Central memory CD8-positive, alpha-beta T cell (primary cell): Measurements from ENCODE around the gene INSR.
"Not testable (repeated sequence)": the region's sequence is repeated elsewhere in the genome, so short reads cannot be mapped to it uniquely, and the experiment has no call there.

Source experiments
- ATAC-seq: fragments of 150-1000 bp; cut with Tn5 transposase; replicated peaks from 2 replicates; pipeline ENCODE4 v1.10.0; 2022; ENCODE audit warnings: mild to moderate bottlenecking, moderate FRiP score, moderate number of reproducible peaks; ENCODE audit not compliant: poor library complexity, severe bottlenecking; ENCODE audit errors: extremely low read depth
- DNase-seq, 2 donors: peaks; one replicate each; pipeline ENCODE4 v3.0.0; 2021; ENCODE audit warnings: low spot score in 2 of 2
- H3K27ac Mint-ChIP-seq: one replicate; pipeline ENCODE4 v1.8.0; 2022; ENCODE audit warnings: low read depth, mild to moderate bottlenecking, moderate library complexity, mixed read lengths
- H3K27me3 Mint-ChIP-seq: one replicate; pipeline ENCODE4 v1.8.0; 2022; ENCODE audit warnings: mixed read lengths
- H3K36me3 Mint-ChIP-seq: one replicate; pipeline ENCODE4 v1.8.0; 2022; ENCODE audit warnings: mild to moderate bottlenecking, moderate library complexity, mixed read lengths; ENCODE audit not compliant: insufficient read depth
- H3K4me1 Mint-ChIP-seq: one replicate; pipeline ENCODE4 v1.8.0; 2022; ENCODE audit warnings: mixed read lengths
- H3K4me3 Mint-ChIP-seq: one replicate; pipeline ENCODE4 v1.8.0; 2022; ENCODE audit warnings: mild to moderate bottlenecking, moderate library complexity, mixed read lengths
- H3K9me3 Mint-ChIP-seq: one replicate; pipeline ENCODE4 v1.8.0; 2022; ENCODE audit warnings: mixed read lengths

The INSR gene

GRCh38 chr19:7149956-7150705 lies 144.1 kb downstream of the INSR start:
- no peaks in the 10 kb centered on the region for H3K27me3 Mint-ChIP-seq
- no peaks in the 10 kb centered on the region for H3K4me1 Mint-ChIP-seq

GRCh38 chr19:7147119-7147675 lies 147.0 kb downstream of the INSR start:
- not testable (repeated sequence) for H3K4me1 Mint-ChIP-seq, H3K27me3 Mint-ChIP-seq, H3K4me3 Mint-ChIP-seq, H3K36me3 Mint-ChIP-seq, H3K27ac Mint-ChIP-seq, ATAC-seq, DNase-seq, H3K9me3 Mint-ChIP-seq

More at GRCh38 chr19:7149956-7150705, 144.1 kb downstream of the INSR start:
- H3K4me3 Mint-ChIP-seq, result no peak overlapping the region
- peaks cover 5% of the 10 kb centered on the region for H3K36me3 Mint-ChIP-seq
- H3K9me3 Mint-ChIP-seq, result peaks cover 6% of the 10 kb centered on the region
- ATAC-seq (no peak), DNase-seq (no peak)
- no peak overlapping the region for H3K27ac Mint-ChIP-seq

- ATAC-seq, H3K4me1 Mint-ChIP-seq: not testable (repeated sequence)
Measured at GRCh38 chr19:7146086-7146485, 148.1 kb downstream of the INSR start.

GRCh38 chr19:7145494-7145893 lies 148.7 kb downstream of the INSR start:
- H3K9me3 Mint-ChIP-seq, result no peaks in the 10 kb centered on the region
- no peak overlapping the region for H3K4me3 Mint-ChIP-seq
- H3K36me3 Mint-ChIP-seq, result peaks cover 4% of the 10 kb centered on the region
- no peaks in the 10 kb centered on the region for H3K4me1 Mint-ChIP-seq
- no peaks in the 10 kb centered on the region for H3K27me3 Mint-ChIP-seq
- DNase-seq (no peak), ATAC-seq (no peak)
- no peak overlapping the region for H3K27ac Mint-ChIP-seq

More at GRCh38 chr19:7146086-7146485, 148.1 kb downstream of the INSR start:
- H3K27me3 Mint-ChIP-seq, DNase-seq, H3K9me3 Mint-ChIP-seq, H3K36me3 Mint-ChIP-seq, H3K4me3 Mint-ChIP-seq, H3K27ac Mint-ChIP-seq: not testable (repeated sequence)

GRCh38 chr19:7142771-7143170 lies 151.4 kb downstream of the INSR start:
- Mint-ChIP-seq H3K27me3 (no peaks in the 10 kb centered on the region), H3K4me3 (no peak overlapping the region), H3K27ac (no peak overlapping the region), H3K9me3 (no peaks in the 10 kb centered on the region), H3K4me1 (no peaks in the 10 kb centered on the region), H3K36me3 (peaks cover 3% of the 10 kb centered on the region)
- DNase-seq, result no peak
- ATAC-seq, result no peak

GRCh38 chr19:7140137-7140536 lies 154.1 kb downstream of the INSR start:
- Mint-ChIP-seq H3K4me1 (no peaks in the 10 kb centered on the region), H3K36me3 (peaks cover 8% of the 10 kb centered on the region), H3K4me3 (no peak overlapping the region), H3K27me3 (peaks cover 10% of the 10 kb centered on the region), H3K9me3 (no peaks in the 10 kb centered on the region), H3K27ac (no peak overlapping the region)
- DNase-seq, result no peak
- ATAC-seq, result no peak

GRCh38 chr19:7139095-7139494 lies 155.1 kb downstream of the INSR start:
- ATAC-seq (no peak), DNase-seq (no peak)
- Mint-ChIP-seq H3K4me3 (no peak overlapping the region), H3K36me3 (peaks cover 8% of the 10 kb centered on the region), H3K9me3 (no peaks in the 10 kb centered on the region), H3K4me1 (no peaks in the 10 kb centered on the region), H3K27me3 (peaks cover 10% of the 10 kb centered on the region), H3K27ac (no peak overlapping the region)

- ATAC-seq (no peak), DNase-seq (no peak)
- no peak overlapping the region for H3K27ac Mint-ChIP-seq
- peaks cover 8% of the 10 kb centered on the region for H3K36me3 Mint-ChIP-seq
- H3K4me3 Mint-ChIP-seq, result no peak overlapping the region
- peaks cover 10% of the 10 kb centered on the region for H3K27me3 Mint-ChIP-seq
- H3K4me1 Mint-ChIP-seq, result no peaks in the 10 kb centered on the region
- no peaks in the 10 kb centered on the region for H3K9me3 Mint-ChIP-seq
Measured at GRCh38 chr19:7138402-7138801, 155.8 kb downstream of the INSR start.

- DNase-seq, result no peak
- Mint-ChIP-seq H3K36me3 (peaks cover 8% of the 10 kb centered on the region), H3K4me1 (no peaks in the 10 kb centered on the region), H3K27me3 (peaks cover 14% of the 10 kb centered on the region), H3K4me3 (no peak overlapping the region), H3K27ac (no peak overlapping the region), H3K9me3 (no peaks in the 10 kb centered on the region)
- no peak for ATAC-seq
Measured at GRCh38 chr19:7137120-7137519, 157.1 kb downstream of the INSR start.

GRCh38 chr19:7132054-7132453 lies 162.2 kb downstream of the INSR start:
- ATAC-seq (no peak), DNase-seq (no peak)
- H3K27me3 Mint-ChIP-seq, result peaks cover 19% of the 10 kb centered on the region
- no peaks in the 10 kb centered on the region for H3K9me3 Mint-ChIP-seq
- no peak overlapping the region for H3K4me3 Mint-ChIP-seq
- no peaks in the 10 kb centered on the region for H3K4me1 Mint-ChIP-seq
- H3K27ac Mint-ChIP-seq, result no peak overlapping the region
- peaks cover 4% of the 10 kb centered on the region for H3K36me3 Mint-ChIP-seq

- Mint-ChIP-seq H3K36me3 (no peaks in the 10 kb centered on the region), H3K9me3 (no peaks in the 10 kb centered on the region), H3K4me3 (no peak overlapping the region), H3K27ac (no peak overlapping the region), H3K4me1 (no peaks in the 10 kb centered on the region), H3K27me3 (peaks cover 9% of the 10 kb centered on the region)
- DNase-seq (no peak), ATAC-seq (no peak)
Measured at GRCh38 chr19:7130043-7130442, 164.2 kb downstream of the INSR start.

- Mint-ChIP-seq H3K9me3 (no peaks in the 10 kb centered on the region), H3K4me1 (no peaks in the 10 kb centered on the region), H3K4me3 (no peak overlapping the region), H3K36me3 (no peaks in the 10 kb centered on the region), H3K27ac (no peak overlapping the region), H3K27me3 (peaks cover 5% of the 10 kb centered on the region)
- no peak for DNase-seq
- no peak for ATAC-seq
Measured at GRCh38 chr19:7126132-7126531, 168.1 kb downstream of the INSR start.

- peaks cover 15% of the 10 kb centered on the region for H3K27me3 Mint-ChIP-seq
- H3K9me3 Mint-ChIP-seq, result no peaks in the 10 kb centered on the region
- H3K27ac Mint-ChIP-seq, result no peak overlapping the region
- no peaks in the 10 kb centered on the region for H3K4me1 Mint-ChIP-seq
- no peaks in the 10 kb centered on the region for H3K36me3 Mint-ChIP-seq
- no peak overlapping the region for H3K4me3 Mint-ChIP-seq
- ATAC-seq (no peak), DNase-seq (no peak)
Measured at GRCh38 chr19:7125221-7125620, 169.0 kb downstream of the INSR start.
